A549 (cell line): Measurements from ENCODE around the gene CMIP.

Experiments used
- CEBPB ChIP-seq, 2 experiments: fragments of >200 bp in 1 of 2; sonication (Bioruptor Twin) in 1 of 2; formaldehyde crosslinking in 1 of 2; IDR thresholded peaks; 2 replicates each; pipeline ENCODE4 v1.6.1; 2012 to 2016
- HOXA7 ChIP-seq: fragments of 250-450 bp; sonication (Bioruptor Pico); IDR thresholded peaks from 2 replicates; pipeline ENCODE4 v1.5.0; 2020; ENCODE audit warnings: mild to moderate bottlenecking, moderate library complexity
- KDM1A ChIP-seq: fragments of 200-600 bp; sonication (generic); IDR thresholded peaks from 2 replicates; pipeline ENCODE4 v1.6.1; 2016; ENCODE audit warnings: low read depth, mild to moderate bottlenecking
- POLR2A ChIP-seq: IDR thresholded peaks from 2 replicates; pipeline ENCODE4 v1.6.1; 2012; ENCODE audit warnings: mild to moderate bottlenecking, low read length
- RAD21 ChIP-seq, 2 experiments: fragments of >200 bp in 1 of 2; sonication (Bioruptor Twin) in 1 of 2; formaldehyde crosslinking in 1 of 2; IDR thresholded peaks in 1 of 2; conservative IDR thresholded peaks in 1 of 2; 2 replicates in 1 of 2; 3 replicates in 1 of 2; pipeline ENCODE4 v1.6.1; 2012 to 2018; ENCODE audit warnings: inconsistent platforms in 1 of 2
- RNF2 ChIP-seq: fragments of 200-600 bp; sonication (generic); IDR thresholded peaks from 2 replicates; pipeline ENCODE4 v1.6.1; 2016; ENCODE audit warnings: low read depth, mild to moderate bottlenecking, antibody characterized with exemption, moderate library complexity, borderline replicate concordance
- USF2 ChIP-seq: fragments of 450-650 bp; IDR thresholded peaks from 2 replicates; pipeline ENCODE4 v1.6.1; 2014; ENCODE audit warnings: antibody characterized with exemption
- TF ChIP-seq, protein P1 (sequence below): fragments of >200 bp; sonication (Bioruptor Twin); formaldehyde crosslinking; IDR thresholded peaks from 3 replicates; pipeline ENCODE4 v1.5.1; 2016

DNA sequence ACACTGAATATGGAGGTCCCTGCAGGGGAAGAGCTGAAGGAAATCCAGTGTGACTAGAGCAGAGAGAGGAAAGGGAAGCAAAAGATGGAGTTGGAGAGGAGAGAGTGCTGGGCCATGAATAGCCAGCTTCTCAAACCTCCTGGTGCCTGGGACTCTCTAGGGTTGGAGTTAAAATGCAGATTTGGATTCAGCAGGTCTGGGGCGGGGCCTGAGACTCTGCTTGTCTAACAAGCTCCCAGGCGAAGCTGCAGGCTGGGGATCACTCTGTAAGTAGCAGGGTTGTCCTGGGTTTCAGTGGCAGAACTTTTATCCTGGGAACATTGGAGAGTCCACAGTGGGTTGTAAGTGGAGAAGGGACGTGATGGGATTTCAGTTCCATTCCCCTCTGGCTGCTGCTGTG, 231.1 kb downstream of the CMIP start:
- TF ChIP-seq RAD21 (conservative IDR thresholded peaks at IDR 0.05 in 1 of 2, IDR thresholded peaks at IDR 0.05 in 1 of 2) = no peak
- no peak for TF ChIP-seq CEBPB (IDR thresholded peaks at IDR 0.05)
- TF ChIP-seq, protein P1, sequence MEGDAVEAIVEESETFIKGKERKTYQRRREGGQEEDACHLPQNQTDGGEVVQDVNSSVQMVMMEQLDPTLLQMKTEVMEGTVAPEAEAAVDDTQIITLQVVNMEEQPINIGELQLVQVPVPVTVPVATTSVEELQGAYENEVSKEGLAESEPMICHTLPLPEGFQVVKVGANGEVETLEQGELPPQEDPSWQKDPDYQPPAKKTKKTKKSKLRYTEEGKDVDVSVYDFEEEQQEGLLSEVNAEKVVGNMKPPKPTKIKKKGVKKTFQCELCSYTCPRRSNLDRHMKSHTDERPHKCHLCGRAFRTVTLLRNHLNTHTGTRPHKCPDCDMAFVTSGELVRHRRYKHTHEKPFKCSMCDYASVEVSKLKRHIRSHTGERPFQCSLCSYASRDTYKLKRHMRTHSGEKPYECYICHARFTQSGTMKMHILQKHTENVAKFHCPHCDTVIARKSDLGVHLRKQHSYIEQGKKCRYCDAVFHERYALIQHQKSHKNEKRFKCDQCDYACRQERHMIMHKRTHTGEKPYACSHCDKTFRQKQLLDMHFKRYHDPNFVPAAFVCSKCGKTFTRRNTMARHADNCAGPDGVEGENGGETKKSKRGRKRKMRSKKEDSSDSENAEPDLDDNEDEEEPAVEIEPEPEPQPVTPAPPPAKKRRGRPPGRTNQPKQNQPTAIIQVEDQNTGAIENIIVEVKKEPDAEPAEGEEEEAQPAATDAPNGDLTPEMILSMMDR = no peak
- TF ChIP-seq USF2 = no peak
- TF ChIP-seq RNF2 = no peak
- no peak for TF ChIP-seq POLR2A
- no peak for TF ChIP-seq HOXA7 (CRISPR knock-in tag)
- no peak for TF ChIP-seq KDM1A
